Measurements from ENCODE around the gene ZNF407.
"Not testable (repeated sequence)": the region's sequence is repeated elsewhere in the genome, so short reads cannot be mapped to it uniquely, and the experiment has no call there.

Gene ZNF407

GRCh38 chr18:75075016-75075305, 477.3 kb downstream of the ZNF407 start:
- H3K4me3 ChIP-seq (replicated peaks in 1 of 2; ENCODE audit: low read depth in 2 of 2, low read length in 2 of 2), result no peak overlapping the region
- DNase-seq (ENCODE audit: low read depth in 2 of 2), result no peak
- TF ChIP-seq CTCF (IDR thresholded peaks at IDR 0.05; ENCODE audit: low read depth, low read length), result no peak

DNA sequence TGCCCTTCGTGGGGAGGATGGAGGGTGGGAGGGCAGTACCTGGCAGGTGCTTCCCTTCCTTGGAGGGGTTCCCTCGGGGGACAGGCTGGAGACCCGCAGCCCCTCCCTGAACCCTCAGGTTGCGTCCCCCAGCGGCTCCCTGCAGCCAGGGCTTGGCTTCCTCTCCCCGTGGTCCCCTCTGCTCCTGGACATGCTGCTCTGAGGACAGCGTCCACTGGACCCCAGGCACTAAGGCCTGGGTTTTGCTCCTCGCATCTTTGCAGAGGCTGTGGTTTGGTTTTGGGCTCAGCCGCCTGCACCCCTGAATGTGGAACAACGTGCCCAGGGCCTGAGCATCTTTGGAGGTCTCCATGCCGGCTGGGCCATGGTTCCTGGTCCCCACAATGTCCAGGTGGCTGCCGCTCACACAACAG, 477.8 kb downstream of the ZNF407 start:
- no peak overlapping the region for H3K4me3 ChIP-seq (replicated peaks in 1 of 2; ENCODE audit: low read depth in 2 of 2, low read length in 2 of 2)
- TF ChIP-seq CTCF (IDR thresholded peaks at IDR 0.05; ENCODE audit: low read depth, low read length), result no peak
- DNase-seq (ENCODE audit: low read depth in 2 of 2), result no peak

DNA sequence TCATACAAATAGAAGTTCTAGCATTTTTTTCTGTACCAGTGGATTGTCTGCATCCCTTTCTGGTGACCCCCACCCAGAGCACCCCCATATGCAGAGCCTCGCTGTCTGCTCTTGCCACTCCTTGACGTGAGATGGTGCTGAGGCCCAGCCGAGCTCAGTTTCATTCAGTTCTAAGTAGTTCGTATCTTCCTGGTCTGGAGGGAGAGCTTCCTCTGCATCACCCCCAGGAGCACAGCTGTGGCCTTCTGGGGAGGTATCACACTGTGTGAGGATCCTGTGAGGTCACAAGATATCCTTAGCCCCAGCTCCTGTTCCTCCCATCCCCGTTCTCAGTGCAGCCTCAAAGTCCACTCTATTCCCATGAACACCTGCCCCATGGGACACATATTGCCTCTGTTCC, 478.6 kb downstream of the ZNF407 start:
- no peak for DNase-seq (ENCODE audit: low read depth in 2 of 2)
- H3K4me3 ChIP-seq (replicated peaks in 1 of 2; ENCODE audit: low read depth in 2 of 2, low read length in 2 of 2), result no peak overlapping the region
- TF ChIP-seq CTCF (IDR thresholded peaks at IDR 0.05; ENCODE audit: low read depth, low read length), result no peak

DNA sequence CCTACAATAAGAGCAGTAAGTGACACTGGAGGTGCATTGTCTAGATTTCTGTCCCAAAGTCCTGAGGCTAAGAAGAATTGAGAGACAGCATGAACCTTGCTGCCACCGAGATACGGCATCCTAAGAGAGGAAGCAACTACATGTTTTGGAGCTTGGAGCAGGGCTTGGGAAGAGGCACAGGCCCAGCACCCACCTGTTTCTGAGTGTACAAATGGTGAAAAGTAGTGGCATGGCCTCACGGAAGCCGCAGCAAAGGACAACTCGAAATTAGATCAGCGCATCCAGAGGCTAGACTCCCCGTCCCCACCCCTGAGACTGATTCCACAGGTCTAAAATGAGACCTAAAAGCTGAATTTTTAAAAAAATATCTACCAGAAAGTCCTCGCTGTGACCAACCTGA, 483.8 kb downstream of the ZNF407 start:
- DNase-seq (ENCODE audit: low read depth in 2 of 2), result no peak
- H3K4me3 ChIP-seq (replicated peaks in 1 of 2; ENCODE audit: low read depth in 2 of 2, low read length in 2 of 2), result no peak overlapping the region
- TF ChIP-seq CTCF (IDR thresholded peaks at IDR 0.05; ENCODE audit: low read depth, low read length), result no peak

- DNase-seq (ENCODE audit: low read depth in 2 of 2), result no peak
- H3K4me3 ChIP-seq (replicated peaks in 1 of 2; ENCODE audit: low read depth in 2 of 2, low read length in 2 of 2), result no peak overlapping the region
- TF ChIP-seq CTCF (IDR thresholded peaks at IDR 0.05; ENCODE audit: low read depth, low read length), result no peak
Observed at GRCh38 chr18:75083131-75083530, 485.5 kb downstream of the ZNF407 start.

- no peak for DNase-seq (ENCODE audit: low read depth in 2 of 2)
- no peak overlapping the region for H3K4me3 ChIP-seq (replicated peaks in 1 of 2; ENCODE audit: low read depth in 2 of 2, low read length in 2 of 2)
- TF ChIP-seq CTCF (IDR thresholded peaks at IDR 0.05; ENCODE audit: low read depth, low read length), result no peak
Observed at GRCh38 chr18:75083761-75084160, 486.1 kb downstream of the ZNF407 start.

GRCh38 chr18:75085676-75086075, 488.0 kb downstream of the ZNF407 start:
- not testable (repeated sequence) for DNase-seq (ENCODE audit: low read depth in 2 of 2); H3K4me3 ChIP-seq (replicated peaks in 1 of 2; ENCODE audit: low read depth in 2 of 2, low read length in 2 of 2)
